Uterus (tissue), 2 donors: ENCODE data around the gene FAM13C.

Experiments
- POLR2A ChIP-seq, 2 donors: fragments of 450-650 bp; IDR thresholded peaks; one replicate each; pipeline ENCODE4 v1.6.1; 2016; ENCODE audit warnings: antibody characterized with exemption in 2 of 2, mild to moderate bottlenecking in 1 of 2, moderate library complexity in 1 of 2
- TF ChIP-seq, protein P1 (sequence below), 4 experiments: fragments of 200-600 bp in 2 of 4; fragments of 450-650 bp in 2 of 4; sonication (generic) in 2 of 4; IDR thresholded peaks; one replicate each; pipeline ENCODE4 v1.5.1; 2016 to 2019; ENCODE audit warnings: antibody characterized with exemption in 4 of 4, mild to moderate bottlenecking in 2 of 4, moderate library complexity in 1 of 4

DNA sequence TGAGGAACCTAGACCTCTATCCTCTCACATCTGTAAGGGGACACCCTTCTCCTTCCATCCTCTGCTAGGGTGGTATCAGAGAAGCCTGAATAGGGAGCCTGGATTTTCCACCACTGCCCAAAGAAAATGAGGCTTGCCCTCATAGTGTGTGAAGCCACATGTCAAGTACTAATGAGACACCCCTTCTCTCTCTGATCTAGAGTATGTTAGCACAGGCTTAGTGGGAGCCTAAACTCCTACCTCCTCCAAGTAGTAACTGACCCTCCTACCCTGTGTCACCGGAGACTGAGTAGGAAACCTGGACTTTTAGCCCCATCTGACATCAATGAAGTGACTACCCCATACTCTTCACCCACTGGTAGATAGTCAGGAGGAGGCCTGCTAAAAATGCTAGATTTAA is 120.3 kb downstream of the FAM13C start:
- TF ChIP-seq, protein P1, sequence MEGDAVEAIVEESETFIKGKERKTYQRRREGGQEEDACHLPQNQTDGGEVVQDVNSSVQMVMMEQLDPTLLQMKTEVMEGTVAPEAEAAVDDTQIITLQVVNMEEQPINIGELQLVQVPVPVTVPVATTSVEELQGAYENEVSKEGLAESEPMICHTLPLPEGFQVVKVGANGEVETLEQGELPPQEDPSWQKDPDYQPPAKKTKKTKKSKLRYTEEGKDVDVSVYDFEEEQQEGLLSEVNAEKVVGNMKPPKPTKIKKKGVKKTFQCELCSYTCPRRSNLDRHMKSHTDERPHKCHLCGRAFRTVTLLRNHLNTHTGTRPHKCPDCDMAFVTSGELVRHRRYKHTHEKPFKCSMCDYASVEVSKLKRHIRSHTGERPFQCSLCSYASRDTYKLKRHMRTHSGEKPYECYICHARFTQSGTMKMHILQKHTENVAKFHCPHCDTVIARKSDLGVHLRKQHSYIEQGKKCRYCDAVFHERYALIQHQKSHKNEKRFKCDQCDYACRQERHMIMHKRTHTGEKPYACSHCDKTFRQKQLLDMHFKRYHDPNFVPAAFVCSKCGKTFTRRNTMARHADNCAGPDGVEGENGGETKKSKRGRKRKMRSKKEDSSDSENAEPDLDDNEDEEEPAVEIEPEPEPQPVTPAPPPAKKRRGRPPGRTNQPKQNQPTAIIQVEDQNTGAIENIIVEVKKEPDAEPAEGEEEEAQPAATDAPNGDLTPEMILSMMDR (IDR thresholded peaks at IDR 0.05): no peak
- no peak for TF ChIP-seq POLR2A (IDR thresholded peaks at IDR 0.05)
